Liver (tissue), 9 donors: Measurements from ENCODE around the gene TGM4. TPM values are rescaled to one million over a fixed set of nuclear protein-coding genes. Genes with fewer than 3 reads are reported as not detected.
"Not testable (repeated sequence)": the region's sequence is repeated elsewhere in the genome, so short reads cannot be mapped to it uniquely, and the experiment has no call there.

Experiments
- DNase-seq: peaks from one replicate; pipeline ENCODE4 v3.0.0-alpha.2; 2017; ENCODE audit warnings: low spot score
- H3K27ac ChIP-seq, 2 donors: one replicate each; pipeline ENCODE4 v1.7.0; 2013; ENCODE audit warnings: inconsistent platforms in 2 of 2, low read length in 2 of 2, control low read depth in 1 of 2, low read depth in 1 of 2, mild to moderate bottlenecking in 1 of 2
- H3K27me3 ChIP-seq, 4 donors: one replicate each; pipeline versions ENCODE4 v1.6.1 to v1.7.0; 2013; ENCODE audit warnings: low read length in 3 of 4, inconsistent platforms in 1 of 4, mild to moderate bottlenecking in 1 of 4, moderate library complexity in 1 of 4; ENCODE audit not compliant: control insufficient read depth in 4 of 4, insufficient read depth in 4 of 4
- H3K36me3 ChIP-seq, 4 donors: one replicate each; pipeline versions ENCODE4 v1.6.1 to v1.7.0; 2013; ENCODE audit warnings: low read length in 3 of 4, mild to moderate bottlenecking in 3 of 4, low read depth in 1 of 4, moderate library complexity in 1 of 4; ENCODE audit not compliant: control insufficient read depth in 4 of 4, insufficient read depth in 3 of 4
- H3K4me1 ChIP-seq, 4 donors: one replicate each; pipeline versions ENCODE4 v1.6.1 to v1.7.0; 2013; ENCODE audit warnings: low read length in 3 of 4, mild to moderate bottlenecking in 3 of 4, moderate library complexity in 1 of 4; ENCODE audit not compliant: control insufficient read depth in 4 of 4, insufficient read depth in 4 of 4
- H3K4me3 ChIP-seq, 3 donors: one replicate each; pipeline versions ENCODE4 v1.6.1 to v1.7.0; 2013; ENCODE audit warnings: low read length in 3 of 3, control low read depth in 1 of 3, low read depth in 1 of 3, mild to moderate bottlenecking in 1 of 3
- H3K9ac ChIP-seq, 2 donors: one replicate each; pipeline ENCODE4 v1.7.0; 2013; ENCODE audit warnings: low read length in 2 of 2, mild to moderate bottlenecking in 2 of 2, moderate library complexity in 2 of 2, control low read depth in 1 of 2, low read depth in 1 of 2
- H3K9me3 ChIP-seq, 4 donors: one replicate each; pipeline versions ENCODE4 v1.6.1 to v1.7.0; 2013; ENCODE audit warnings: low read length in 3 of 4; ENCODE audit not compliant: control insufficient read depth in 4 of 4
- ATF3 ChIP-seq: IDR thresholded peaks from 2 replicates; pipeline ENCODE4 v1.6.1; 2016; ENCODE audit warnings: antibody characterized with exemption
- CTCF ChIP-seq: fragments of 150-350 bp; IDR thresholded peaks from 2 replicates; pipeline ENCODE4 v1.5.1; 2017; ENCODE audit warnings: improper control_type of control experiment, low read depth, low read length; ENCODE audit not compliant: missing input control
- FOXA1 ChIP-seq: IDR thresholded peaks from 2 replicates; pipeline ENCODE4 v1.6.1; 2016; ENCODE audit warnings: antibody characterized with exemption
- FOXA2 ChIP-seq: IDR thresholded peaks from 2 replicates; pipeline ENCODE4 v1.6.1; 2016; ENCODE audit warnings: antibody characterized with exemption
- JUND ChIP-seq, 2 donors: IDR thresholded peaks; 2 replicates each; pipeline ENCODE4 v1.6.1; 2016; ENCODE audit warnings: antibody characterized with exemption in 2 of 2
- MAX ChIP-seq: IDR thresholded peaks from 2 replicates; pipeline ENCODE4 v1.6.1; 2016; ENCODE audit warnings: antibody characterized with exemption
- RAD21 ChIP-seq, 2 donors: IDR thresholded peaks; 2 replicates each; pipeline ENCODE4 v1.6.1; 2016; ENCODE audit warnings: antibody characterized with exemption in 2 of 2, mild to moderate bottlenecking in 2 of 2
- REST ChIP-seq: IDR thresholded peaks from 2 replicates; pipeline ENCODE4 v1.6.1; 2016; ENCODE audit warnings: antibody characterized with exemption, mild to moderate bottlenecking
- RXRA ChIP-seq, 2 donors: IDR thresholded peaks; 2 replicates each; pipeline ENCODE4 v1.6.1; 2017 to 2018; ENCODE audit warnings: antibody characterized with exemption in 2 of 2, mild to moderate bottlenecking in 1 of 2
- SP1 ChIP-seq: IDR thresholded peaks from 2 replicates; pipeline ENCODE4 v1.6.1; 2018; ENCODE audit warnings: antibody characterized with exemption, mild to moderate bottlenecking
- ZBTB33 ChIP-seq: IDR thresholded peaks from 2 replicates; pipeline ENCODE4 v1.6.1; 2016; ENCODE audit warnings: antibody characterized with exemption
- WGBS: extraction: QIAGEN DNeasy Blood & Tissue Kit; methylation state at CpG from one replicate; pipeline ENCODE4 v1.1.7; 2013; 5-methylcytosine and 5-hydroxymethylcytosine counted together
- polyA plus RNA-seq, 2 donors: library from polyadenylated mRNA; stranded (reverse) in 1 of 2; unstranded in 1 of 2; fragments of 200-250 nt in 1 of 2; fragments of >200 nt in 1 of 2; fragmentation: Nextera tagmentation in 1 of 2; extraction: Ambion mirVana in 1 of 2; gene quantifications; one replicate each; pipeline versions ENCODE4 v1.2.1 to v1.2.3, GENCODE V29; 2013 to 2015
- total RNA-seq, 2 donors: library from RNA; depleted of rRNA; stranded (reverse); fragments of >200 nt; gene quantifications; one replicate each; pipeline ENCODE4 v1.2.3, GENCODE V29; 2014
- donor health status: healthy.
- donor health status: healthy.
- donor health status: healthy.
- donor health status: healthy.
- donor health status: healthy.

TGM4 gene
- total and polyA plus RNA-seq, 4 donors: not detected

GRCh38 chr3:44942202-44942921 lies 68.0 kb downstream of the TGM4 start:
- Histone ChIP-seq H3K9ac (no peak overlapping the region), H3K9me3 (no peaks in the 10 kb centered on the region), H3K4me1 (no peaks in the 10 kb centered on the region), H3K27ac (no peak overlapping the region), H3K4me3 (no peak overlapping the region), H3K27me3 (no peaks in the 10 kb centered on the region), H3K36me3 (peaks cover 11 to 53% (median 26%) of the 10 kb centered on the region in 4 donors)
- TF ChIP-seq ZBTB33 (no peak), RXRA (IDR thresholded peaks at IDR 0.05) (no peak), REST (no peak), JUND (IDR thresholded peaks at IDR 0.05) (no peak), FOXA2 (no peak), RAD21 (IDR thresholded peaks at IDR 0.05) (no peak), MAX (no peak), CTCF (no peak), FOXA1 (no peak), ATF3 (no peak)
- DNase-seq: no peak
- WGBS: 86% methylated on average over 9 of the region's 9 CpGs

GRCh38 chr3:44948239-44948638 lies 73.8 kb downstream of the TGM4 start:
- no peak for DNase-seq
- H3K9ac ChIP-seq: no peak overlapping the region
- H3K4me1 ChIP-seq: no peaks in the 10 kb centered on the region
- TF ChIP-seq SP1 (no peak), MAX (no peak), JUND (IDR thresholded peaks at IDR 0.05) (no peak), FOXA1 (no peak)
- H3K36me3 ChIP-seq: peaks cover 0 to 16% (median 3%) of the 10 kb centered on the region in 4 donors
- H3K9me3 ChIP-seq: no peaks in the 10 kb centered on the region
- 97% methylated on average over 3 of the region's 3 CpGs for WGBS
- no peak overlapping the region for H3K27ac ChIP-seq
- no peak overlapping the region for H3K4me3 ChIP-seq
- no peaks in the 10 kb centered on the region for H3K27me3 ChIP-seq

GRCh38 chr3:44949770-44950169 lies 75.4 kb downstream of the TGM4 start:
- not testable (repeated sequence) for H3K9ac ChIP-seq, H3K27ac ChIP-seq, H3K4me3 ChIP-seq, DNase-seq, H3K27me3 ChIP-seq, H3K9me3 ChIP-seq, H3K4me1 ChIP-seq
- 98% methylated on average over 4 of the region's 4 CpGs for WGBS
- H3K36me3 ChIP-seq: peaks cover 0 to 13% (median 4%) of the 10 kb centered on the region in 4 donors
